ENCODE measurements around the gene MPI. TPM values are rescaled to one million over a fixed set of nuclear protein-coding genes. Genes with fewer than 3 reads are reported as not detected.

The MPI gene
- total and polyA plus RNA-seq, 10 of the 15 experiments (the other 5 are each of a cell fraction or from before 2014, with no cell fraction given): 35.6 to 93.9 (median 44.1) TPM

DNA sequence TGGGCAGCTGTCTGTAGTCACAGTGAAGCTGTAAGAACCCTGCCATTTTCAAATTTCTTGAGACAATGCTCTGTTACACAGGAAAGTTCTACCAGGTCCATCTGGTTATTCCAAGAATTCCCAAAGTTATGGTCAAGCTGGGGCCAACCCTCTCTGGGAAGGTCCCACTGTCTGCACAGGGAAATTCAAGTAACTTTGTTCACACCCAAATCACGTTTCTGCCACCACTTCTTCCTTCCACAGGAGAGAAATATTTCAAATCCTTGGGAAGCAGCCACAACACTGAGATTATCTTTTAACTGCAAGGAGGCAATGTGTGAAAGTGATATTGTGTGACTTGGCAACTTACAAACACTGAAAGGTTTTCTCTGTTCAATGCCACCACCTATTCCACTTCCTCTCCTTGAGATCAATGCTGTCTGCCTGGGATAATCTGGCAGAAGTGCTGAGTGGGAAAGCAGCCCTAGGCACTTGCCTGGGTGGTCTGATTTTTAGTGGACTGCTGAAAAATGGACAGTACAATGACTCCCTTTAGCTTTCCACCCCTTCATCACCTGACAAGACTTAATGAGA lies 22.3 kb upstream of the MPI start (continued):
- TF ChIP-seq, protein P1, sequence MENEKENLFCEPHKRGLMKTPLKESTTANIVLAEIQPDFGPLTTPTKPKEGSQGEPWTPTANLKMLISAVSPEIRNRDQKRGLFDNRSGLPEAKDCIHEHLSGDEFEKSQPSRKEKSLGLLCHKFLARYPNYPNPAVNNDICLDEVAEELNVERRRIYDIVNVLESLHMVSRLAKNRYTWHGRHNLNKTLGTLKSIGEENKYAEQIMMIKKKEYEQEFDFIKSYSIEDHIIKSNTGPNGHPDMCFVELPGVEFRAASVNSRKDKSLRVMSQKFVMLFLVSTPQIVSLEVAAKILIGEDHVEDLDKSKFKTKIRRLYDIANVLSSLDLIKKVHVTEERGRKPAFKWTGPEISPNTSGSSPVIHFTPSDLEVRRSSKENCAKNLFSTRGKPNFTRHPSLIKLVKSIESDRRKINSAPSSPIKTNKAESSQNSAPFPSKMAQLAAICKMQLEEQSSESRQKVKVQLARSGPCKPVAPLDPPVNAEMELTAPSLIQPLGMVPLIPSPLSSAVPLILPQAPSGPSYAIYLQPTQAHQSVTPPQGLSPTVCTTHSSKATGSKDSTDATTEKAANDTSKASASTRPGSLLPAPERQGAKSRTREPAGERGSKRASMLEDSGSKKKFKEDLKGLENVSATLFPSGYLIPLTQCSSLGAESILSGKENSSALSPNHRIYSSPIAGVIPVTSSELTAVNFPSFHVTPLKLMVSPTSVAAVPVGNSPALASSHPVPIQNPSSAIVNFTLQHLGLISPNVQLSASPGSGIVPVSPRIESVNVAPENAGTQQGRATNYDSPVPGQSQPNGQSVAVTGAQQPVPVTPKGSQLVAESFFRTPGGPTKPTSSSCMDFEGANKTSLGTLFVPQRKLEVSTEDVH (IDR thresholded peaks at IDR 0.05; ENCODE audit: low read depth, partially characterized antibody): no peak
- TF ChIP-seq CBX5 (IDR thresholded peaks at IDR 0.05; ENCODE audit: low read depth) (no peak), EZH2 (IDR thresholded peaks at IDR 0.05; ENCODE audit: borderline replicate concordance, control insufficient read depth, low read depth, low read length) (no peak)

DNA sequence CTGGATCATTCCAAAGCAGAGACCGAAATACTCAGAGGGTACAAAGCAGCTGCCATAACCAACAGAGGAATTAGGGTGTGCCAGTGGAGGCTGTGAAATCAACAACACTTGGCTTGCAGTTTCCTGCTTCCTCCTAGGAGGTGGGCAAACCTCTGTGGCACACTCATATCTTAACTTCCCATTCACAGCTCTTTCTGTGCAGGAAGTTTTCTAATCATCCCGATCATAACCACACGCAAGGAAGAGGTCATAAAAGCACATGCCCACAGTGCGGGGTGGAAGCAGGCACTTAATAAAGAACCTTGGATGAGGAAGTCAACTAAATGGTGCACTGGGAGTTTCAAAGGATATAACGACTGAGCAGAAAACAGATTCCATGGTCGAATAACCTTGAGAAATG lies 21.8 kb upstream of the MPI start:
- peak overlapping the region; percentile 53 for H3K4me3 ChIP-seq
- peaks cover 12% of the 10 kb centered on the region for H3K9me3 ChIP-seq (replicated peaks; ENCODE audit: control insufficient read depth, insufficient read depth, low read length)
- TF ChIP-seq EED (IDR thresholded peaks at IDR 0.05; ENCODE audit: low read depth) (0 out of 2 replicates have a peak, but pooled peaks have one; percentile 30), IKZF2 (IDR thresholded peaks at IDR 0.05) (peak; percentile 12 to 32; a peak in 1 of 4 replicates), RUNX3 (IDR thresholded peaks at IDR 0.05; ENCODE audit: low read length) (peak; percentile 36), MYB (IDR thresholded peaks at IDR 0.05; ENCODE audit: borderline replicate concordance, low read depth, low read length) (no peak), IKZF1 (conservative IDR thresholded peaks at IDR 0.05) (peak; percentile 45; the same call in 1 of the 2 replicates), ETV6 (conservative IDR thresholded peaks at IDR 0.05 in 1 of 2, IDR thresholded peaks at IDR 0.05 in 1 of 2; ENCODE audit: borderline replicate concordance in 1 of 2, low read depth in 1 of 2) (peak in 1 of 2 experiments; percentile 71; a peak in 1 of 4 replicates)
- no TSS peak for BruUV-seq (replicated peaks)
- intact Hi-C loops (cut with micrococcal nuclease; ENCODE audit: unreplicated experiment): no loop called here
- 9% methylated on average over 6 of the region's 6 CpGs for WGBS (ENCODE audit: insufficient coverage, insufficient replicate concordance, low lambda C conversion rate, missing lambda C conversion rate)
- H3K36me3 ChIP-seq (ENCODE audit: control insufficient read depth in 2 of 2, insufficient read depth in 2 of 2, low read length in 1 of 2): peaks cover 2 to 19% of the 10 kb centered on the region in 2 experiments; a peak in 3 of 4 replicates
- DNase-seq (ENCODE audit: low read depth, low spot score) (no peak), FAIRE-seq (no peak), ATAC-seq (no peak)
- no peak overlapping the region for H2AFZ ChIP-seq (ENCODE audit: control insufficient read depth, low read depth, low read length)
- no peak overlapping the region for H3K9ac ChIP-seq (ENCODE audit: control insufficient read depth, insufficient read depth, low read length)
- H3K27ac ChIP-seq (ENCODE audit: control insufficient read depth, insufficient read depth): peak overlapping the region; percentile 51
- RAD21 ChIA-PET (ENCODE audit: unreplicated experiment): interaction anchor here (0.7 to 4.8 kb wide), 6 partner anchors 8 to 97 kb away, joined by 3 to 57 read pairs (median 4); no protein-coding TSS in a partner anchor
- H3K4me1 ChIP-seq (ENCODE audit: control insufficient read depth, insufficient read depth, low read length): peaks cover 34% of the 10 kb centered on the region
- no peaks in the 10 kb centered on the region for H3K27me3 ChIP-seq (replicated peaks in 1 of 2; ENCODE audit: control insufficient read depth in 2 of 2, insufficient read depth in 2 of 2, low read length in 1 of 2)
- CTCF ChIA-PET: interaction anchor here (0.6 to 11.2 kb wide), 4 partner anchors 10 to 87 kb away, joined by 3 to 129 read pairs (median 5); no protein-coding TSS in a partner anchor
- H3K4me2 ChIP-seq (ENCODE audit: control insufficient read depth, insufficient read depth): peak overlapping the region; percentile 74
- POLR2A ChIA-PET: interaction anchor here (0.5 to 5.2 kb wide), 3 partner anchors 9 to 25 kb away, joined by 3 to 80 read pairs (median 5); partner anchors contain the start of gene ULK3
- in situ Hi-C loops (cut with MboI): no loop called here
- peaks cover 78% of the 10 kb centered on the region for H3K79me2 ChIP-seq (ENCODE audit: control insufficient read depth, insufficient read depth, low read length)
- no peaks in the 10 kb centered on the region for H4K20me1 ChIP-seq (ENCODE audit: control insufficient read depth, insufficient read depth)
- SMC1A ChIA-PET (ENCODE audit: uncharacterized antibody, unreplicated experiment): interaction anchor here (0.9 to 6.5 kb wide), 5 partner anchors 10 to 38 kb away, joined by 4 to 120 read pairs (median 52); partner anchors contain the start of gene FAM219B

Measured in GM12878 (cell line).